ENCODE measurements around the gene DNAJB7. TPM values are rescaled to one million over a fixed set of nuclear protein-coding genes. Genes with fewer than 3 reads are reported as not detected.
"Not testable (repeated sequence)": the region's sequence is repeated elsewhere in the genome, so short reads cannot be mapped to it uniquely, and the experiment has no call there.

The DNAJB7 gene
- total and polyA plus RNA-seq, 9 donors = not detected

GRCh38 chr22:40838486-40838885 is 23.4 kb downstream of the DNAJB7 start:
- 87 to 93% (median 87%) methylated on average over 3 of the region's 3 CpGs for WGBS, 3 donors
- no peak overlapping the region for H3K27ac ChIP-seq
- no peak overlapping the region for H3K4me3 ChIP-seq
- TF ChIP-seq CTCF (IDR thresholded peaks at IDR 0.05) = no peak
- no peak for TF ChIP-seq EP300 (IDR thresholded peaks at IDR 0.05)
- no peaks in the 10 kb centered on the region for H3K4me1 ChIP-seq (ENCODE audit: insufficient read depth)
- no peaks in the 10 kb centered on the region for H3K36me3 ChIP-seq
- no peaks in the 10 kb centered on the region for H3K27me3 ChIP-seq
- no peaks in the 10 kb centered on the region for H3K9me3 ChIP-seq
- DNase-seq = no peak
- intact Hi-C loops (cut with DNase I) = no loop called here

DNA sequence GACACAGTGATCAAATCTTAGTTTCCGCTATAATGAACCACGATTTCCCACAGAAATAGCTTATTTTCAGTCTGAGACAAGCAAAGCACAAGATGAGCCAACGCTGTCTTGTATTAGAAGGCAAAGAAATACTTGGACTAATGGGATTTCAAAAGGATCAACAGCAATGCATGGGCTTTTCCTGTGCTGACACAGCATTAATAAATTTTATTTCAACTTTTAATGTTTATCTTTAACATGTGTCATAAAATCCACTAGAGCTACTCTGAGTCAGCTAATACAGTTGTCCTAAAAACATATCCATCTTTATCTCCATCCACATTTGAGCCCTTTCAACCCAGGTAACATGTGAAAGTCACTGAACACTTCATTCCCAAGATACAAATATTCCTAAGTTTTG is 27.3 kb downstream of the DNAJB7 start:
- TF ChIP-seq EP300 (IDR thresholded peaks at IDR 0.05) = no peak
- no peak for TF ChIP-seq CTCF (IDR thresholded peaks at IDR 0.05)
- no peak for TF ChIP-seq POLR2A (IDR thresholded peaks at IDR 0.05)
- Histone ChIP-seq H3K36me3 (no peaks in the 10 kb centered on the region), H3K4me1 (ENCODE audit: insufficient read depth) (no peaks in the 10 kb centered on the region), H3K4me3 (no peak overlapping the region), H3K27me3 (no peaks in the 10 kb centered on the region), H3K9me3 (no peaks in the 10 kb centered on the region), H3K27ac (no peak overlapping the region)
- 91 to 93% (median 91%) methylated on average over 3 of the region's 3 CpGs for WGBS, 3 donors
- no peak for DNase-seq
- intact Hi-C loops (cut with DNase I) = no loop called here

- Histone ChIP-seq H3K27me3 (no peaks in the 10 kb centered on the region), H3K27ac (no peak overlapping the region), H3K4me3 (no peak overlapping the region), H3K36me3 (no peaks in the 10 kb centered on the region), H3K9me3 (no peaks in the 10 kb centered on the region), H3K4me1 (ENCODE audit: insufficient read depth) (no peaks in the 10 kb centered on the region)
- no peak for DNase-seq
- intact Hi-C loops (cut with DNase I) = no loop called here
- TF ChIP-seq EP300 (IDR thresholded peaks at IDR 0.05) (no peak), POLR2A (IDR thresholded peaks at IDR 0.05) (no peak), CTCF (IDR thresholded peaks at IDR 0.05) (no peak)
- 66 to 70% (median 68%) methylated on average over 6 of the region's 6 CpGs for WGBS, 3 donors
Observed at GRCh38 chr22:40829131-40829530, 32.8 kb downstream of the DNAJB7 start.

DNA sequence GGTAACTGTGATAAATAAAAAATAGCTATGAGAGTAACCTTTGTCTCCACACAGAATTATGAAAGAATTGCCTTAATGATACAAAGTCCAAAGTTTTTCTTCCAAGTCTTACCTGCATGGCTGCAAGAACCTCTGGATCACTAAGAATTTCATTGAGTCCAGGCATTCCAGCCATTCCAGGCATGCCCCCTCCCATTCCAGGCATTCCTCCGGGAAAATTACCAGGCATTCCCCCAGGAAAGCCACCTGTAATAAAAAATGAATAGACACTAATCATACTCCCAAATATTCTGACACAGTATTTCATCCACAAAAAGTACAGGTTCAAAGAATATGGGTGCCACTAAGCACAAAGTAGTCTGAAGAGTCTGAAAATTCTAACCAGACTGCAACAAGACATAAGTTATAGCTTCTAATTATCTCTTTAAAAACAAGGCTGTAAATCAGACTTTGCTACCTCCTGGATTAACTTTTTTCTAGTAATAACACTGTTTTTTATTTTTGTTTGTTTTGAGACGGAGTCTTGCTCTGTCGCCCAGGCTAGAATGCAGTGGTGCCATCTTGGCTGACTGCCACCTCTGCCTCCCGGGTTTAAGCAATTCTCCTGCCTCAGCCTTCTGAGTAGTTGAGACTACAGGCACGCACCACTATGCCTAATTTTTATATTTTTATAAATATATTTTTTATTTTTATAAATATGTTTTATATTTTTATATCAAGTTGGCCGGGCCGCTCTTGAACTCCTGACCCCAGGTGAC is 34.8 kb downstream of the DNAJB7 start:
- DNase-seq = no peak
- intact Hi-C loops (cut with DNase I) = no loop called here
- 54 to 63% (median 57%) methylated on average over 7 of the region's 7 CpGs for WGBS, 3 donors
- H3K27ac ChIP-seq = no peak overlapping the region
- H3K36me3 ChIP-seq = no peaks in the 10 kb centered on the region
- TF ChIP-seq EP300 (IDR thresholded peaks at IDR 0.05) = no peak
- TF ChIP-seq CTCF (IDR thresholded peaks at IDR 0.05) = no peak
- TF ChIP-seq POLR2A (IDR thresholded peaks at IDR 0.05) = no peak
- no peaks in the 10 kb centered on the region for H3K9me3 ChIP-seq
- no peaks in the 10 kb centered on the region for H3K27me3 ChIP-seq
- no peaks in the 10 kb centered on the region for H3K4me1 ChIP-seq (ENCODE audit: insufficient read depth)
- H3K4me3 ChIP-seq = no peak overlapping the region

DNA sequence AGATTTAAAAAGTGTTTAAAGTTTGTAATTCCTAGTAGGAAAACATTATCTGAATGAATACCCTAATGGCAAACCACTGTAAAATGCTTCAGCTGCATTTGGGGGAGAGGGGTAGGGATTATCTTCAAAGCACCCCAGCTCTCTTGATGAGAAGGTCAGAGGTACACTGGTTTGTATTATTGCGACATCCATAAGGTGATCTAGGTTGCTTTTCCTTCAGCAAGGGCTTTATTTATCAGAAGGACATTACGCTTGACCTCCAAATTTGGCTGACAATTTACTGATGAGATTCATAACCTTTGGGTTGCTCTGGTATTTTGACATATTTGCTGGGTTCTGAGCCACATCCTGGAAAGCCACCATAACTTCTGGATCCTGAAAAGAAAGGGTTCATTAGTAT is 35.6 kb downstream of the DNAJB7 start:
- H3K27ac ChIP-seq; intact Hi-C loops (cut with DNase I); H3K36me3 ChIP-seq; H3K27me3 ChIP-seq; H3K4me1 ChIP-seq (ENCODE audit: insufficient read depth); H3K9me3 ChIP-seq; H3K4me3 ChIP-seq; DNase-seq: not testable (repeated sequence)
- 90 to 100% (median 99%) methylated on average over 2 of the region's 2 CpGs for WGBS, 3 donors

All from ovary (tissue), 9 donors.